Mucosa of gallbladder (tissue), 1 donor: ENCODE measurements around the gene ENOX2. TPM values are rescaled to one million over a fixed set of nuclear protein-coding genes. Genes with fewer than 3 reads are reported as not detected.
A peak's percentile ranks its signal among the peaks of the same experiment; 100 is the strongest.

Experiments used
- DNase-seq: peaks from one replicate; pipeline ENCODE4 v3.0.0-alpha.2; 2020; ENCODE audit warnings: low spot score
- total RNA-seq: library from RNA; stranded (reverse); gene quantifications from one replicate; pipeline ENCODE4 v1.2.1, GENCODE V29; 2021
- donor health status: DM: no; HTN: no; CAD: no.

Gene ENOX2
- total RNA-seq, 1 donor from 2014 or later: 18.2 TPM

- no peak for DNase-seq
Measured at GRCh38 chrX:130702867-130703707, 199.9 kb downstream of the ENOX2 start.

- no peak for DNase-seq
Measured at GRCh38 chrX:130700629-130701028, 202.4 kb downstream of the ENOX2 start.

- no peak for DNase-seq
Measured at GRCh38 chrX:130699618-130700017, 203.4 kb downstream of the ENOX2 start.

GRCh38 chrX:130696542-130696941 is 206.5 kb downstream of the ENOX2 start:
- DNase-seq: no peak

GRCh38 chrX:130695931-130696330 is 207.1 kb downstream of the ENOX2 start:
- no peak for DNase-seq

- no peak for DNase-seq
Measured at GRCh38 chrX:130694983-130695382, 208.0 kb downstream of the ENOX2 start.

GRCh38 chrX:130691576-130691975 is 211.4 kb downstream of the ENOX2 start:
- no peak for DNase-seq

- no peak for DNase-seq
Measured at GRCh38 chrX:130688360-130688759, 214.6 kb downstream of the ENOX2 start.

- DNase-seq: no peak
Measured at GRCh38 chrX:130682990-130683389, 220.0 kb downstream of the ENOX2 start.

GRCh38 chrX:130680164-130681035 is 222.6 kb downstream of the ENOX2 start:
- no peak for DNase-seq

- DNase-seq: peak; percentile 25
Measured at GRCh38 chrX:130676861-130677260, 226.1 kb downstream of the ENOX2 start.

- no peak for DNase-seq
Measured at GRCh38 chrX:130672214-130672613, 230.8 kb downstream of the ENOX2 start.

- no peak for DNase-seq
Measured at GRCh38 chrX:130669233-130669632, 233.8 kb downstream of the ENOX2 start.

GRCh38 chrX:130665263-130665662 is 237.7 kb downstream of the ENOX2 start:
- DNase-seq: no peak

- no peak for DNase-seq
Measured at GRCh38 chrX:130658310-130658709, 244.7 kb downstream of the ENOX2 start.

- DNase-seq: no peak
Measured at GRCh38 chrX:130654409-130654950, 248.5 kb downstream of the ENOX2 start.

- no peak for DNase-seq
Measured at GRCh38 chrX:130652824-130653578, 250.0 kb downstream of the ENOX2 start.

GRCh38 chrX:130649738-130650137 is 253.3 kb downstream of the ENOX2 start:
- no peak for DNase-seq

- no peak for DNase-seq
Measured at GRCh38 chrX:130647468-130647867, 255.5 kb downstream of the ENOX2 start.

GRCh38 chrX:130645955-130646583 is 256.9 kb downstream of the ENOX2 start:
- no peak for DNase-seq

- no peak for DNase-seq
Measured at GRCh38 chrX:130637591-130637990, 265.4 kb downstream of the ENOX2 start.
